Effector memory CD8-positive, alpha-beta T cell (primary cell): ENCODE data around the gene GTPBP4.
"Not testable (repeated sequence)": the region's sequence is repeated elsewhere in the genome, so short reads cannot be mapped to it uniquely, and the experiment has no call there.

ENCODE experiments used
- ATAC-seq: fragments of 150-1000 bp; cut with Tn5 transposase; replicated peaks from 2 replicates; pipeline ENCODE4 v1.10.0; 2021; ENCODE audit warnings: mild to moderate bottlenecking, moderate library complexity
- DNase-seq, 3 experiments: peaks; one replicate each; pipeline ENCODE4 v3.0.0; 2021
- H3K27ac Mint-ChIP-seq, 2 donors: one replicate each; pipeline ENCODE4 v1.8.0; 2022; ENCODE audit warnings: mild to moderate bottlenecking in 2 of 2, mixed read lengths in 2 of 2, moderate library complexity in 2 of 2
- H3K27me3 Mint-ChIP-seq, 2 donors: one replicate each; pipeline ENCODE4 v1.8.0; 2022; ENCODE audit warnings: mixed read lengths in 2 of 2
- H3K36me3 Mint-ChIP-seq: one replicate; pipeline ENCODE4 v1.8.0; 2022; ENCODE audit warnings: mild to moderate bottlenecking, moderate library complexity, mixed read lengths; ENCODE audit not compliant: insufficient read depth
- H3K4me1 Mint-ChIP-seq, 2 donors: one replicate each; pipeline ENCODE4 v1.8.0; 2022; ENCODE audit warnings: low read depth in 2 of 2, mixed read lengths in 2 of 2
- H3K4me3 Mint-ChIP-seq, 2 donors: one replicate each; pipeline ENCODE4 v1.8.0; 2022; ENCODE audit warnings: mild to moderate bottlenecking in 2 of 2, mixed read lengths in 2 of 2, moderate library complexity in 2 of 2
- H3K9me3 Mint-ChIP-seq, 2 donors: one replicate each; pipeline ENCODE4 v1.8.0; 2022; ENCODE audit warnings: mixed read lengths in 2 of 2

Gene GTPBP4

DNA sequence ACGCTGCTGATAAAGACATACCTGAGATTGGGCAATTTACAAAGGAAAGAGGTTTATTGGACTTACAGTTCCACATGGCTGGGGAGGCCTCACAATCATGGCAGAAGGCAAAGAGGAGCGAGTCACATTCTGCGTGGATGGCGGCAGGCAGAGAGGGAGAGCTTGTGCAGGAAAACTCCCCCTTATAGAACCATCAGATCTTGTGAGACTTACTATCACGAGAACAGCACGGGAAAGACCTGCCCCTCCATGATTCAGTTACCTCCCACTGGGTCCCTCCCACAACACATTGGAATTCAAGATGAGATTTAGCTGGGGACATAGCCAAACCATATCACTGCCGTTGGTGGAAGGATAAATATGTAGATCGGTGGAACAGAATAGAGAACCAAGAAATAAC, 78.5 kb downstream of the GTPBP4 start:
- Mint-ChIP-seq H3K4me1 (peaks cover 52 to 80% of the 10 kb centered on the region in 2 donors), H3K36me3 (peaks cover 14% of the 10 kb centered on the region), H3K27ac (peak overlapping the region; percentile 49 to 98)
- H3K9me3 Mint-ChIP-seq, H3K4me3 Mint-ChIP-seq, DNase-seq, ATAC-seq, H3K27me3 Mint-ChIP-seq: not testable (repeated sequence)

GRCh38 chr10:1068380-1069361, 80.4 kb downstream of the GTPBP4 start:
- ATAC-seq: peak; percentile 62
- Mint-ChIP-seq H3K27ac (peak overlapping the region; percentile 30 to 64), H3K9me3 (no peaks in the 10 kb centered on the region), H3K36me3 (peaks cover 14% of the 10 kb centered on the region), H3K4me1 (peaks cover 36 to 60% of the 10 kb centered on the region in 2 donors), H3K4me3 (peak overlapping the region; percentile 4 to 56), H3K27me3 (no peaks in the 10 kb centered on the region)
- no peak for DNase-seq
